Measurements from ENCODE around the gene GALNTL6. TPM values are rescaled to one million over a fixed set of nuclear protein-coding genes. Genes with fewer than 3 reads are reported as not detected.

GALNTL6 gene
- total RNA-seq, 2 experiments from 2014 or later: not detected

GRCh38 chr4:171843456-171843855 is 30.3 kb downstream of the GALNTL6 start:
- intact Hi-C loops (cut with micrococcal nuclease): no loop called here
- Mint-ChIP-seq H3K36me3 (no peaks in the 10 kb centered on the region), H3K4me1 (ENCODE audit: low read depth) (no peaks in the 10 kb centered on the region), H3K27me3 (no peaks in the 10 kb centered on the region), H3K4me3 (no peak overlapping the region), H3K9me3 (peaks cover 7% of the 10 kb centered on the region), H3K27ac (no peak overlapping the region)
- ChIA-PET CTCF (no interaction called here), POLR2A (no interaction called here)
- DNase-seq: no peak

DNA sequence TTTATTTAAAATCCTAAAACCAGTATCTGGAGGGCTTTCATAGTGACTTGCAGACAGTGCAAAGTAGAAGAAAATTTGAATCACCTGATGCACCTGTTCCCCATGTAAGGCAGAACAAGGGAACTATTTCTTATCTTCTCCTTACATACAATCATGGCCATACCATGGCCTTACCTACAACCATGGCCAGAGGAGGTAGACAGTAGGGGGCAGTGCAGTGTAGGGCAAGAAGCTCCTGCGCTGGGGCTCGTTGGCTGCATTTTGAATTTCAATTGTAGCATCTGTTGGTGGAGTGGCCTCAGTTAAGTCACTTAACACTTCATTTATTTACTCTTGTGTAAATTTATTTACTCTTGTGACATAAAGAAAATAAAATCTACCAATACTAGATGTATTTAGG is 33.0 kb downstream of the GALNTL6 start:
- intact Hi-C loops (cut with micrococcal nuclease): no loop called here
- DNase-seq: peak; percentile 11

GRCh38 chr4:171846893-171847292 is 33.7 kb downstream of the GALNTL6 start:
- no peak for DNase-seq
- no peaks in the 10 kb centered on the region for H3K36me3 Mint-ChIP-seq
- H3K4me3 Mint-ChIP-seq: no peak overlapping the region
- H3K27ac Mint-ChIP-seq: no peak overlapping the region
- no peaks in the 10 kb centered on the region for H3K4me1 Mint-ChIP-seq (ENCODE audit: low read depth)
- ChIA-PET POLR2A (no interaction called here), CTCF (no interaction called here)
- no peaks in the 10 kb centered on the region for H3K27me3 Mint-ChIP-seq
- intact Hi-C loops (cut with micrococcal nuclease): no loop called here
- peaks cover 12% of the 10 kb centered on the region for H3K9me3 Mint-ChIP-seq

More for the DNA sequence above, 33.0 kb downstream of the GALNTL6 start:
- Mint-ChIP-seq H3K27ac (no peak overlapping the region), H3K9me3 (peaks cover 12% of the 10 kb centered on the region), H3K4me3 (no peak overlapping the region), H3K4me1 (ENCODE audit: low read depth) (no peaks in the 10 kb centered on the region), H3K27me3 (no peaks in the 10 kb centered on the region), H3K36me3 (no peaks in the 10 kb centered on the region)
- CTCF ChIA-PET: no interaction called here
- POLR2A ChIA-PET: no interaction called here

DNA sequence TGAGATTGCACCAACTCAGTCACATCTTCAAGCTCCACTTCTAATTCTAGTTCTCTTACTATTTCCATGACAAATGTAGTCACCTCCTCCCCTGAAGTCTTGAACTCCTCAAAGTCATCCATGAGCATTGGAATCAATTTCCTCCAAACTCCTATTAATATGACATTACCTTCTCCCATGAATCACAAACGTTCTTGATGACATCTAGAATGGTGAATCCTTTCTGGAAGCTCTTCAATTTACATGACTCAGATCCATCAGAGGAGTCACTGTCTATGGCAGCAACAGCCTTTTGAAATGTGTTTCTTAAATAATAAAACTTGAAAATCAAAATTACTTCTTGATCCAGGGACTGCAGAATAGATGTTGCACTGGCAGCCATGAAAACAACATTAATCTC is 34.5 kb downstream of the GALNTL6 start:
- DNase-seq: no peak
- no peaks in the 10 kb centered on the region for H3K4me1 Mint-ChIP-seq (ENCODE audit: low read depth)
- CTCF ChIA-PET: no interaction called here
- H3K27me3 Mint-ChIP-seq: no peaks in the 10 kb centered on the region
- POLR2A ChIA-PET: no interaction called here
- no peaks in the 10 kb centered on the region for H3K36me3 Mint-ChIP-seq
- H3K4me3 Mint-ChIP-seq: no peak overlapping the region
- intact Hi-C loops (cut with micrococcal nuclease): no loop called here
- H3K27ac Mint-ChIP-seq: no peak overlapping the region
- H3K9me3 Mint-ChIP-seq: peaks cover 9% of the 10 kb centered on the region

- ChIA-PET POLR2A (no interaction called here), CTCF (no interaction called here)
- no peak for DNase-seq
- Mint-ChIP-seq H3K27ac (no peak overlapping the region), H3K4me1 (ENCODE audit: low read depth) (no peaks in the 10 kb centered on the region), H3K27me3 (no peaks in the 10 kb centered on the region), H3K4me3 (no peak overlapping the region), H3K36me3 (no peaks in the 10 kb centered on the region), H3K9me3 (peaks cover 16% of the 10 kb centered on the region)
- intact Hi-C loops (cut with micrococcal nuclease): no loop called here
Observed at GRCh38 chr4:171849686-171850222, 36.5 kb downstream of the GALNTL6 start.

DNA sequence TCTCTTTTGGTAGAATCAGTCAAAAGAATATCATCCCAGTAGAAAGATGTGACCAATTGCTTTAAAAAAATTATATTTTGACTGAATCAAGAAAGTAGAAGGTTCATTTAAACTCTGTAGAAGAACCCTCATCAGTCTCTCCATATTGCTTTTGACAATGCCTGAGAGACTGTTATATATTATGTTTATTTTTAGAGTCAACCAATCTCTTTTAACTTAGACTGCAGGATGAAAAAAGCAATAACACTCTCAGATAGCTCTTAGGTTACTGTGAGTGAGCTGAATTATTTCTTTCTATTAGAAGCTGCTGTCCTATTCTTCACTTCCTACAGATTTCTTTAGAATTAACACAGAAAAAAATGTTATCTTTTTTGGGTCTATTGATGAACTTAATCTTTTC is 38.1 kb downstream of the GALNTL6 start:
- Mint-ChIP-seq H3K9me3 (peaks cover 16% of the 10 kb centered on the region), H3K36me3 (no peaks in the 10 kb centered on the region), H3K4me1 (ENCODE audit: low read depth) (no peaks in the 10 kb centered on the region), H3K4me3 (no peak overlapping the region), H3K27ac (no peak overlapping the region), H3K27me3 (no peaks in the 10 kb centered on the region)
- ChIA-PET CTCF (no interaction called here), POLR2A (no interaction called here)
- intact Hi-C loops (cut with micrococcal nuclease): no loop called here
- no peak for DNase-seq

GRCh38 chr4:171857302-171858012 is 44.3 kb downstream of the GALNTL6 start:
- ChIA-PET POLR2A (no interaction called here), CTCF (no interaction called here)
- no peaks in the 10 kb centered on the region for H3K27me3 Mint-ChIP-seq
- no peak overlapping the region for H3K27ac Mint-ChIP-seq
- no peak for DNase-seq
- no peaks in the 10 kb centered on the region for H3K36me3 Mint-ChIP-seq
- peaks cover 10% of the 10 kb centered on the region for H3K9me3 Mint-ChIP-seq
- intact Hi-C loops (cut with micrococcal nuclease): no loop called here
- no peaks in the 10 kb centered on the region for H3K4me1 Mint-ChIP-seq (ENCODE audit: low read depth)
- no peak overlapping the region for H3K4me3 Mint-ChIP-seq

- DNase-seq: no peak
- Mint-ChIP-seq H3K4me3 (no peak overlapping the region), H3K9me3 (peaks cover 16% of the 10 kb centered on the region), H3K36me3 (no peaks in the 10 kb centered on the region), H3K27ac (no peak overlapping the region), H3K4me1 (ENCODE audit: low read depth) (no peaks in the 10 kb centered on the region), H3K27me3 (no peaks in the 10 kb centered on the region)
- intact Hi-C loops (cut with micrococcal nuclease): no loop called here
- POLR2A ChIA-PET: no interaction called here
- CTCF ChIA-PET: no interaction called here
Observed at GRCh38 chr4:171875291-171875690, 62.1 kb downstream of the GALNTL6 start.

DNA sequence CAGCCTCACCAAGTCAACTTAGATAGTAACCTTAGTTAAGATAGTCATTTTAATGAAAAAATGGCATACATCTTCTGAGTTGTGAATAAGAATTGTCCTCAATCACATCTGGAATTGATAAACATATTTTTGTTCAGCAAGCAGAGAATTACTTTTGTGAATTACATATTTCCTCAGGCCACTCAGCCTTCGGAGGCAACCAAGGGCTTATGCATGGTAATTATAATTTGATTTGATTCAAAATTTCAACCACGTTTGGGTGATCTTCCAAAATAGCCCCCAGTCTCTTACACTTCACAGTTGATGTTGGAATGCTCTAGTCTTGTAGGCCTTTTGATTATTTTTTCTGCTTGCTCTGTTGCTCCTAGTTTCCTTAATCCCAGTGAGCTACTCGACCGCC is 63.4 kb downstream of the GALNTL6 start:
- H3K9me3 Mint-ChIP-seq: peaks cover 16% of the 10 kb centered on the region
- H3K27me3 Mint-ChIP-seq: no peaks in the 10 kb centered on the region
- DNase-seq: no peak
- H3K4me1 Mint-ChIP-seq (ENCODE audit: low read depth): no peaks in the 10 kb centered on the region
- H3K36me3 Mint-ChIP-seq: no peaks in the 10 kb centered on the region
- intact Hi-C loops (cut with micrococcal nuclease): no loop called here
- H3K27ac Mint-ChIP-seq: no peak overlapping the region
- ChIA-PET POLR2A (no interaction called here), CTCF (no interaction called here)
- H3K4me3 Mint-ChIP-seq: no peak overlapping the region

- ChIA-PET CTCF (no interaction called here), POLR2A (no interaction called here)
- no peaks in the 10 kb centered on the region for H3K36me3 Mint-ChIP-seq
- H3K4me3 Mint-ChIP-seq: no peak overlapping the region
- peaks cover 20% of the 10 kb centered on the region for H3K9me3 Mint-ChIP-seq
- DNase-seq: no peak
- H3K27me3 Mint-ChIP-seq: no peaks in the 10 kb centered on the region
- H3K27ac Mint-ChIP-seq: no peak overlapping the region
- no peaks in the 10 kb centered on the region for H3K4me1 Mint-ChIP-seq (ENCODE audit: low read depth)
- intact Hi-C loops (cut with micrococcal nuclease): no loop called here
Observed at GRCh38 chr4:171880136-171880535, 66.9 kb downstream of the GALNTL6 start.

- Mint-ChIP-seq H3K4me3 (no peak overlapping the region), H3K9me3 (peaks cover 7% of the 10 kb centered on the region), H3K36me3 (no peaks in the 10 kb centered on the region), H3K4me1 (ENCODE audit: low read depth) (no peaks in the 10 kb centered on the region), H3K27me3 (no peaks in the 10 kb centered on the region), H3K27ac (no peak overlapping the region)
- DNase-seq: no peak
- POLR2A ChIA-PET: no interaction called here
- CTCF ChIA-PET: no interaction called here
- intact Hi-C loops (cut with micrococcal nuclease): no loop called here
Observed at GRCh38 chr4:171889681-171890080, 76.5 kb downstream of the GALNTL6 start.

DNA sequence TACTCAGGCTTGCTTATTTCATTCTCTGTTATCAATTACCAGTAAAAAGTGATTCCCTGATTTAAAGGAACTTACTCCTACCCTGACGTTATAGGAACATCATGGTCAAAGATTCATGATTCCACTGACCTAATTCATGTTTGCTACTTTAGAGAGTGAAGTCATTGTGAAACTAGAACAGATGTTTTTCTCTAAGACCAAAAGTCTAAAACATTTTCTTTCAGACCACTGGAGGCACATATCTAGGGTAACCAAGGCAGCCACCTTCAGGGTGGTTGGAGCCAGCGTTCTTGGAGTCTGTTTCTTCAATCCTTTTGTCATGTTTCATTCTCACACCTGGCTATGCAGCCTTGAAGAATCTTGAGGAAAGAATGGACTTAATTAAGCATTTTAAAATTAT is 77.8 kb downstream of the GALNTL6 start:
- ChIA-PET POLR2A (no interaction called here), CTCF (no interaction called here)
- H3K27ac Mint-ChIP-seq: no peak overlapping the region
- no peak for DNase-seq
- H3K9me3 Mint-ChIP-seq: peaks cover 7% of the 10 kb centered on the region
- intact Hi-C loops (cut with micrococcal nuclease): no loop called here
- H3K4me3 Mint-ChIP-seq: no peak overlapping the region
- H3K4me1 Mint-ChIP-seq (ENCODE audit: low read depth): no peaks in the 10 kb centered on the region
- no peaks in the 10 kb centered on the region for H3K36me3 Mint-ChIP-seq
- H3K27me3 Mint-ChIP-seq: no peaks in the 10 kb centered on the region

- Mint-ChIP-seq H3K27ac (no peak overlapping the region), H3K4me1 (ENCODE audit: low read depth) (no peaks in the 10 kb centered on the region), H3K36me3 (no peaks in the 10 kb centered on the region), H3K9me3 (peaks cover 8% of the 10 kb centered on the region), H3K4me3 (no peak overlapping the region), H3K27me3 (no peaks in the 10 kb centered on the region)
- ChIA-PET CTCF (no interaction called here), POLR2A (no interaction called here)
- no peak for DNase-seq
- intact Hi-C loops (cut with micrococcal nuclease): no loop called here
Observed at GRCh38 chr4:171896426-171896825, 83.2 kb downstream of the GALNTL6 start.

Measured in activated CD4-positive, alpha-beta memory T cell treated with anti-CD3 and anti-CD28 coated beads for 36 hours (primary cell).